SK-N-SH treated with all-trans-retinoic acid at 6 μM for 48 hours (cell line): ENCODE results near the gene MKRN2.

Experiments
- PATZ1 ChIP-seq: fragments of 250-450 bp; sonication (Bioruptor Pico); IDR thresholded peaks from 2 replicates; pipeline ENCODE4 v1.8.0; 2020; ENCODE audit warnings: mild to moderate bottlenecking, moderate library complexity, borderline replicate concordance
- RARB ChIP-seq: fragments of 250-450 bp; sonication (Bioruptor Pico); IDR thresholded peaks from 2 replicates; pipeline ENCODE4 v1.8.0; 2021; ENCODE audit warnings: mild to moderate bottlenecking, moderate library complexity
- SNAI2 ChIP-seq: fragments of 250-450 bp; sonication (Bioruptor Pico); IDR thresholded peaks from 2 replicates; pipeline ENCODE4 v1.5.0; 2020; ENCODE audit warnings: mild to moderate bottlenecking, moderate library complexity
- TCF4 ChIP-seq: fragments of 250-450 bp; sonication (Bioruptor Pico); IDR thresholded peaks from 2 replicates; pipeline ENCODE4 v1.8.0; 2021; ENCODE audit warnings: mild to moderate bottlenecking, moderate library complexity, borderline replicate concordance
- ZC3H10 ChIP-seq: fragments of 250-450 bp; sonication (Bioruptor Pico); IDR thresholded peaks from 2 replicates; pipeline ENCODE4 v1.5.1; 2021; ENCODE audit warnings: mild to moderate bottlenecking, moderate library complexity
- ZFP30 ChIP-seq: fragments of 450-650 bp; formaldehyde crosslinking; IDR thresholded peaks from 2 replicates; pipeline ENCODE4 v1.5.0; 2022; ENCODE audit warnings: mild to moderate bottlenecking, moderate library complexity
- ZNF8 ChIP-seq: fragments of 450-650 bp; formaldehyde crosslinking; IDR thresholded peaks from 2 replicates; pipeline ENCODE4 v1.5.0; 2020; ENCODE audit warnings: mild to moderate bottlenecking, moderate library complexity
- TF ChIP-seq, protein P1 (sequence below): fragments of 250-450 bp; sonication (Bioruptor Pico); IDR thresholded peaks from 2 replicates; pipeline ENCODE4 v1.5.0; 2020; ENCODE audit warnings: mild to moderate bottlenecking, moderate library complexity

DNA sequence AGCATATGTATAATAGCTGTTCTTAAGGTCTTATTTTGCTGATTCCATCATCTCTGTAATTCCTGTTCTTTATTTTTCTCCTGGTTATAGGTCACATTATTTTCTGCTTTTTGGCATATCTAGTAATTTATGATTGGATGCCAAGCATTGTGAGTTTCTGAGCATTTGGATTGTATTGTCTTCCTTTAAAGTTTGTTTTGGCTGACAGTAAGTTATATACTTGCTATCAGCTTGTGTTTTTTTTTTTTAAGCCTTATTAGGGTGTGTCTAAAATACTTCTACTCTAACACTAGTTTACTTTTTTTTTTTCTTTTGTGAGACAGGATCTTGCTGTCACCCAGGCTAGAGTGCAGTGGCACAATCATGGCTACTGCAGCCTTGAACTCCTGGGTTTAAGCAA lies 10.1 kb downstream of the MKRN2 start:
- TF ChIP-seq TCF4 (CRISPR knock-in tag) (no peak), RARB (CRISPR knock-in tag) (no peak), ZNF8 (CRISPR knock-in tag) (no peak), SNAI2 (CRISPR knock-in tag) (no peak), ZFP30 (CRISPR knock-in tag) (no peak), ZC3H10 (CRISPR knock-in tag) (no peak), PATZ1 (no peak)
- TF ChIP-seq, protein P1, sequence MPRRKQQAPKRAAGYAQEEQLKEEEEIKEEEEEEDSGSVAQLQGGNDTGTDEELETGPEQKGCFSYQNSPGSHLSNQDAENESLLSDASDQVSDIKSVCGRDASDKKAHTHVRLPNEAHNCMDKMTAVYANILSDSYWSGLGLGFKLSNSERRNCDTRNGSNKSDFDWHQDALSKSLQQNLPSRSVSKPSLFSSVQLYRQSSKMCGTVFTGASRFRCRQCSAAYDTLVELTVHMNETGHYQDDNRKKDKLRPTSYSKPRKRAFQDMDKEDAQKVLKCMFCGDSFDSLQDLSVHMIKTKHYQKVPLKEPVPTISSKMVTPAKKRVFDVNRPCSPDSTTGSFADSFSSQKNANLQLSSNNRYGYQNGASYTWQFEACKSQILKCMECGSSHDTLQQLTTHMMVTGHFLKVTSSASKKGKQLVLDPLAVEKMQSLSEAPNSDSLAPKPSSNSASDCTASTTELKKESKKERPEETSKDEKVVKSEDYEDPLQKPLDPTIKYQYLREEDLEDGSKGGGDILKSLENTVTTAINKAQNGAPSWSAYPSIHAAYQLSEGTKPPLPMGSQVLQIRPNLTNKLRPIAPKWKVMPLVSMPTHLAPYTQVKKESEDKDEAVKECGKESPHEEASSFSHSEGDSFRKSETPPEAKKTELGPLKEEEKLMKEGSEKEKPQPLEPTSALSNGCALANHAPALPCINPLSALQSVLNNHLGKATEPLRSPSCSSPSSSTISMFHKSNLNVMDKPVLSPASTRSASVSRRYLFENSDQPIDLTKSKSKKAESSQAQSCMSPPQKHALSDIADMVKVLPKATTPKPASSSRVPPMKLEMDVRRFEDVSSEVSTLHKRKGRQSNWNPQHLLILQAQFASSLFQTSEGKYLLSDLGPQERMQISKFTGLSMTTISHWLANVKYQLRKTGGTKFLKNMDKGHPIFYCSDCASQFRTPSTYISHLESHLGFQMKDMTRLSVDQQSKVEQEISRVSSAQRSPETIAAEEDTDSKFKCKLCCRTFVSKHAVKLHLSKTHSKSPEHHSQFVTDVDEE, result no peak
